ENCODE data around the gene DPM3. TPM values are rescaled to one million over a fixed set of nuclear protein-coding genes. Genes with fewer than 3 reads are reported as not detected.

The DPM3 gene
- total and polyA plus RNA-seq, 2 of the 4 experiments (the other 2 are of a cell fraction), result 29.0 to 129 TPM

DNA sequence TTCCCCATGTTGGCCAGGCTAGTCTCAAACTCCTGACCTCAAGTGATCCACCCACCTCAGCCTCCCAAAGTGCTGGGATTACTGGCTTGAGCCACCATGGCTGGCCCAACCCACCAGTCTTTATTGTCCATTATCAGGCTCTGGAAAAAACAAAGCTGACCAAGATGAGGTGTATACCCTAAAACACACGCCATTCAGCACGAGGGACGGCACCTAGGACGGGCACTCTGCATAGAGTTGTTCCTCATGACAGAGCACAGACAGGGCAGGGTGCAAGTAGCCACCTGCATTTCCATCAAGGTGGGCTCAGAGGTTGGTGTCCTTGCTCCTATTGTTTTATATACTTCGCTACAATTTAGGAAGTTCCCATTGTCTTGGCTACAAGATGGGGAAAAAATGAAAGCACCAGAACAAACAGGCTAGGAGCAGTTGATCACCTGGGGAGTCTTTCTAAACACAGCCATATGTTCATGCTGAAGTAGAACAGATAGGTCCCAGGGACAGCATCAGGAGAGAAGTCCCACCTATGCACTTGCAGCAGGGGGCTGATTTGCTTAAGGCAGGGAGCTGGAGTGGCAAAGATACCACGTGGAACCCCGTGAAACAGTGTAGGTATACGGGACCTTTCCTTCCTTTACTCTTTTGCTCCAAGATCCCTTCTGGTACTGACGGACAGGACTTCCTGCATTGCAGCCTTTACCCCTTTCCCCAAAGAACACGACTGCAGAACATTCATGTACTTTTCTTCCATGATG, 28.3 kb upstream of the DPM3 start:
- Histone ChIP-seq H3K14ac (replicated peaks; ENCODE audit: low read depth, low read length) (no peak overlapping the region), H3K9ac (ENCODE audit: low read depth, low read length) (no peak overlapping the region), H3K27me3 (ENCODE audit: control insufficient read depth, insufficient read depth, low read length) (peaks cover 6% of the 10 kb centered on the region; the same call in 1 of the 2 replicates), H3K4me3 (ENCODE audit: insufficient read depth, low read depth, low read length) (no peak overlapping the region), H3K36me3 (ENCODE audit: control insufficient read depth, insufficient read depth, low read length) (peaks cover 16% of the 10 kb centered on the region), H4K20me1 (ENCODE audit: insufficient read depth, low read length) (no peaks in the 10 kb centered on the region), H4K91ac (ENCODE audit: insufficient read depth, low read depth, low read length) (no peak overlapping the region), H3K4ac (ENCODE audit: low read depth, low read length) (no peak overlapping the region), H2BK5ac (ENCODE audit: low read depth, low read length, poor library complexity, severe bottlenecking) (no peak overlapping the region), H2AFZ (replicated peaks; ENCODE audit: low read length, poor library complexity) (no peak overlapping the region), H3K23ac (ENCODE audit: low read depth, low read length) (no peak overlapping the region), H2AK9ac (replicated peaks; ENCODE audit: low read depth, low read length, poor library complexity) (no peak overlapping the region), H3K9me1 (ENCODE audit: insufficient read depth, low read length) (no peaks in the 10 kb centered on the region; the same call in 1 of the 2 replicates), H3K79me1 (ENCODE audit: low read depth in 1 of 2, low read length in 2 of 2) (peaks cover 0 to 22% of the 10 kb centered on the region in 2 experiments), H3K9me3 (ENCODE audit: control insufficient read depth, insufficient read depth, low read length) (no peaks in the 10 kb centered on the region), H4K8ac (ENCODE audit: low read depth in 2 of 2, low read length in 2 of 2) (no peak overlapping the region), H2BK20ac (ENCODE audit: low read depth, low read length) (no peak overlapping the region), H4K5ac (ENCODE audit: low read depth, low read length) (no peak overlapping the region), H2AK5ac (ENCODE audit: low read depth, low read length) (no peak overlapping the region), H3K56ac (ENCODE audit: extremely low read depth, insufficient read depth, low read length) (no peak overlapping the region), H3K4me2 (ENCODE audit: low read depth, low read length) (no peak overlapping the region), H3K27ac (ENCODE audit: insufficient read depth, low read length) (no peak overlapping the region), H2BK15ac (ENCODE audit: low read depth, low read length) (no peak overlapping the region), H2BK120ac (ENCODE audit: low read depth, low read length) (no peak overlapping the region), H3K18ac (ENCODE audit: low read depth, low read length) (no peak overlapping the region), H3K4me1 (ENCODE audit: control insufficient read depth, insufficient read depth, low read length) (peaks cover 4% of the 10 kb centered on the region; the same call in 1 of the 2 replicates)
- TF ChIP-seq RCOR1 (IDR thresholded peaks at IDR 0.05; ENCODE audit: insufficient replicate concordance, low read length) (no peak), CEBPB (IDR thresholded peaks at IDR 0.05; ENCODE audit: low read depth, low read length) (no peak), MXI1 (IDR thresholded peaks at IDR 0.05; ENCODE audit: borderline replicate concordance, low read depth, low read length) (no peak), CHD1 (IDR thresholded peaks at IDR 0.05; ENCODE audit: low read depth, low read length) (no peak), MAFK (IDR thresholded peaks at IDR 0.05; ENCODE audit: low read depth, low read length) (no peak)
- TF ChIP-seq, protein P1, sequence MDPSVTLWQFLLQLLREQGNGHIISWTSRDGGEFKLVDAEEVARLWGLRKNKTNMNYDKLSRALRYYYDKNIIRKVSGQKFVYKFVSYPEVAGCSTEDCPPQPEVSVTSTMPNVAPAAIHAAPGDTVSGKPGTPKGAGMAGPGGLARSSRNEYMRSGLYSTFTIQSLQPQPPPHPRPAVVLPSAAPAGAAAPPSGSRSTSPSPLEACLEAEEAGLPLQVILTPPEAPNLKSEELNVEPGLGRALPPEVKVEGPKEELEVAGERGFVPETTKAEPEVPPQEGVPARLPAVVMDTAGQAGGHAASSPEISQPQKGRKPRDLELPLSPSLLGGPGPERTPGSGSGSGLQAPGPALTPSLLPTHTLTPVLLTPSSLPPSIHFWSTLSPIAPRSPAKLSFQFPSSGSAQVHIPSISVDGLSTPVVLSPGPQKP (IDR thresholded peaks at IDR 0.05; ENCODE audit: borderline replicate concordance, low read depth, low read length), result no peak
- TF ChIP-seq, protein P2, sequence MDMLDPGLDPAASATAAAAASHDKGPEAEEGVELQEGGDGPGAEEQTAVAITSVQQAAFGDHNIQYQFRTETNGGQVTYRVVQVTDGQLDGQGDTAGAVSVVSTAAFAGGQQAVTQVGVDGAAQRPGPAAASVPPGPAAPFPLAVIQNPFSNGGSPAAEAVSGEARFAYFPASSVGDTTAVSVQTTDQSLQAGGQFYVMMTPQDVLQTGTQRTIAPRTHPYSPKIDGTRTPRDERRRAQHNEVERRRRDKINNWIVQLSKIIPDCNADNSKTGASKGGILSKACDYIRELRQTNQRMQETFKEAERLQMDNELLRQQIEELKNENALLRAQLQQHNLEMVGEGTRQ (IDR thresholded peaks at IDR 0.05; ENCODE audit: low read depth, low read length), result no peak
- no peak for DNase-seq
- ChIA-PET CTCF (interaction anchor here (1.0 to 3.1 kb wide), 6 partner anchors 25 to 684 kb away, joined by 3 to 18 read pairs (median 5); no protein-coding TSS in a partner anchor), POLR2A (ENCODE audit: unreplicated experiment) (no interaction called here)
- intact Hi-C loops (cut with micrococcal nuclease) (no loop called here), in situ Hi-C loops (cut with MboI; ENCODE audit: low sequenced_read_pairs) (loop anchor here (5.0 kb wide), 1 partner anchor 76 kb away; no protein-coding TSS in a partner anchor), dilution Hi-C loops (cut with HindIII; ENCODE audit: low sequenced_read_pairs, unreplicated experiment) (no loop called here)
- BruUV-seq (replicated peaks), result no TSS peak
- 80% methylated on average over 2 of the region's 10 CpGs; no CpG with 5 or more reads in 1 of the 2 experiments for WGBS, 2 experiments (ENCODE audit: extremely low coverage in 2 of 2, insufficient read length in 1 of 2)
- ATAC-seq (ENCODE audit: low read depth), result no peak
